Fibroblast of lung (primary cell): ENCODE measurements around the gene GLRB. TPM values are rescaled to one million over a fixed set of nuclear protein-coding genes. Genes with fewer than 3 reads are reported as not detected.

ENCODE experiments used
- DNase-seq, 2 donors: peaks; one replicate each; pipeline versions ENCODE4 v3.0.0 to v3.0.0-alpha.2; 2010; ENCODE audit warnings: low read depth in 2 of 2
- H2AFZ ChIP-seq: 2 replicates; pipeline ENCODE4 v1.5.1; 2012; ENCODE audit warnings: low read length, control low read depth, inconsistent platforms
- H3K27ac ChIP-seq: 2 replicates; pipeline ENCODE4 v1.5.1; 2011; ENCODE audit warnings: low read length, control low read depth; ENCODE audit not compliant: insufficient read depth
- H3K27me3 ChIP-seq: 2 replicates; pipeline ENCODE4 v1.5.1; 2011; ENCODE audit warnings: mild to moderate bottlenecking, low read length; ENCODE audit not compliant: control insufficient read depth, insufficient read depth
- H3K36me3 ChIP-seq: 2 replicates; pipeline ENCODE4 v1.5.1; 2011; ENCODE audit warnings: low read length; ENCODE audit not compliant: control insufficient read depth, insufficient read depth
- H3K4me1 ChIP-seq: 2 replicates; pipeline ENCODE4 v1.5.1; 2011; ENCODE audit warnings: low read length; ENCODE audit not compliant: control insufficient read depth, insufficient read depth; ENCODE audit errors: extremely low read depth
- H3K4me2 ChIP-seq: 2 replicates; pipeline ENCODE4 v1.5.1; 2011; ENCODE audit warnings: low read length, control low read depth; ENCODE audit not compliant: insufficient read depth; ENCODE audit errors: extremely low read depth
- H3K4me3 ChIP-seq, 4 experiments: fragments of 200-600 bp in 1 of 4; sonication (generic) in 1 of 4; replicated peaks in 1 of 4; 2 replicates each; pipeline ENCODE4 v1.5.1; 2011 to 2016; ENCODE audit warnings: low read length in 4 of 4, low read depth in 3 of 4, mild to moderate bottlenecking in 3 of 4, control low read depth in 2 of 4, inconsistent platforms in 1 of 4, mixed read lengths in 1 of 4; ENCODE audit not compliant: insufficient read depth in 1 of 4; ENCODE audit errors: control extremely low read depth in 1 of 4
- H3K79me2 ChIP-seq: 2 replicates; pipeline ENCODE4 v1.5.1; 2012; ENCODE audit warnings: mild to moderate bottlenecking, low read length, inconsistent platforms; ENCODE audit not compliant: control insufficient read depth, insufficient read depth
- H3K9ac ChIP-seq: 2 replicates; pipeline ENCODE4 v1.5.1; 2011; ENCODE audit warnings: mild to moderate bottlenecking, low read length, control low read depth; ENCODE audit not compliant: insufficient read depth
- H3K9me3 ChIP-seq: 2 replicates; pipeline ENCODE4 v1.5.1; 2012; ENCODE audit warnings: low read depth, low read length; ENCODE audit not compliant: control insufficient read depth, insufficient read depth
- H4K20me1 ChIP-seq: 2 replicates; pipeline ENCODE4 v1.5.1; 2011; ENCODE audit warnings: low read length; ENCODE audit not compliant: control insufficient read depth, insufficient read depth; ENCODE audit errors: extremely low read depth
- CTCF ChIP-seq, 2 donors: IDR thresholded peaks in 1 of 2; conservative IDR thresholded peaks in 1 of 2; 1 replicate in 1 of 2; 2 replicates in 1 of 2; pipeline ENCODE4 v1.5.1; 2011 to 2012; ENCODE audit warnings: low read length in 2 of 2, control low read depth in 1 of 2, inconsistent platforms in 1 of 2, low read depth in 1 of 2, mild to moderate bottlenecking in 1 of 2
- EZH2 ChIP-seq: IDR thresholded peaks from 2 replicates; pipeline ENCODE4 v1.5.1; 2012; ENCODE audit warnings: low read length, control low read depth, mild to moderate bottlenecking; ENCODE audit errors: missing control alignments
- polyA plus RNA-seq, 2 donors: library from polyadenylated mRNA; depleted of rRNA in 1 of 2; stranded (reverse) in 1 of 2; unstranded in 1 of 2; fragments of >200 nt; gene quantifications; 2 replicates each; pipeline ENCODE4 v1.2.1, GENCODE V29; 2011 to 2012; ENCODE audit warnings: missing spikeins in 1 of 2
- total RNA-seq: library from RNA; depleted of rRNA; stranded (reverse); fragments of >200 nt; gene quantifications from 2 replicates; pipeline ENCODE4 v1.2.1, GENCODE V29; 2014

GLRB gene
- total and polyA plus RNA-seq, 2 donors (not counting 1 experiment from before 2014, with no cell fraction given) = 10.3 to 25.9 TPM

- no peaks in the 10 kb centered on the region for H3K27me3 ChIP-seq
- no peaks in the 10 kb centered on the region for H3K79me2 ChIP-seq
- peak overlapping the region; percentile 86 for H2AFZ ChIP-seq
- H3K9me3 ChIP-seq = no peaks in the 10 kb centered on the region
- DNase-seq = peak; percentile 58 to 60
- no peaks in the 10 kb centered on the region for H4K20me1 ChIP-seq
- H3K4me1 ChIP-seq = peaks cover 2% of the 10 kb centered on the region
- no peaks in the 10 kb centered on the region for H3K36me3 ChIP-seq
- no peak overlapping the region for H3K27ac ChIP-seq
- TF ChIP-seq EZH2 (no peak), CTCF (conservative IDR thresholded peaks at IDR 0.05 in 1 of 2, IDR thresholded peaks at IDR 0.05 in 1 of 2; ENCODE audit: low read depth in 1 of 2, low read length in 2 of 2) (peak; percentile 29 to 47)
- H3K9ac ChIP-seq = no peak overlapping the region
- no peak overlapping the region for H3K4me3 ChIP-seq
- H3K4me2 ChIP-seq = no peak overlapping the region
Observed at GRCh38 chr4:157043131-157043530, 32.8 kb upstream of the GLRB start.

- Histone ChIP-seq H3K79me2 (no peaks in the 10 kb centered on the region), H3K36me3 (no peaks in the 10 kb centered on the region), H3K4me3 (no peak overlapping the region), H4K20me1 (no peaks in the 10 kb centered on the region), H2AFZ (no peak overlapping the region), H3K27ac (no peak overlapping the region), H3K27me3 (no peaks in the 10 kb centered on the region), H3K9me3 (no peaks in the 10 kb centered on the region), H3K4me1 (peaks cover 2% of the 10 kb centered on the region), H3K4me2 (no peak overlapping the region), H3K9ac (no peak overlapping the region)
- TF ChIP-seq CTCF (conservative IDR thresholded peaks at IDR 0.05 in 1 of 2, IDR thresholded peaks at IDR 0.05 in 1 of 2; ENCODE audit: low read depth in 1 of 2, low read length in 2 of 2) (peak; percentile 96), EZH2 (no peak)
- DNase-seq = peak; percentile 74 to 84
Observed at GRCh38 chr4:157045507-157046127, 30.3 kb upstream of the GLRB start.

- H3K27ac ChIP-seq = no peak overlapping the region
- peaks cover 2% of the 10 kb centered on the region for H3K4me1 ChIP-seq
- TF ChIP-seq EZH2 = no peak
- no peak for TF ChIP-seq CTCF (conservative IDR thresholded peaks at IDR 0.05 in 1 of 2, IDR thresholded peaks at IDR 0.05 in 1 of 2; ENCODE audit: low read depth in 1 of 2, low read length in 2 of 2)
- no peaks in the 10 kb centered on the region for H3K79me2 ChIP-seq
- DNase-seq = peak; percentile 79 to 94
- H3K9me3 ChIP-seq = no peaks in the 10 kb centered on the region
- no peak overlapping the region for H3K4me3 ChIP-seq
- no peak overlapping the region for H3K4me2 ChIP-seq
- H3K36me3 ChIP-seq = no peaks in the 10 kb centered on the region
- H3K9ac ChIP-seq = no peak overlapping the region
- no peak overlapping the region for H2AFZ ChIP-seq
- no peaks in the 10 kb centered on the region for H4K20me1 ChIP-seq
- no peaks in the 10 kb centered on the region for H3K27me3 ChIP-seq
Observed at GRCh38 chr4:157048248-157048647, 27.7 kb upstream of the GLRB start.
